ENCODE measurements around the gene KLHL17.

Gene KLHL17

DNA sequence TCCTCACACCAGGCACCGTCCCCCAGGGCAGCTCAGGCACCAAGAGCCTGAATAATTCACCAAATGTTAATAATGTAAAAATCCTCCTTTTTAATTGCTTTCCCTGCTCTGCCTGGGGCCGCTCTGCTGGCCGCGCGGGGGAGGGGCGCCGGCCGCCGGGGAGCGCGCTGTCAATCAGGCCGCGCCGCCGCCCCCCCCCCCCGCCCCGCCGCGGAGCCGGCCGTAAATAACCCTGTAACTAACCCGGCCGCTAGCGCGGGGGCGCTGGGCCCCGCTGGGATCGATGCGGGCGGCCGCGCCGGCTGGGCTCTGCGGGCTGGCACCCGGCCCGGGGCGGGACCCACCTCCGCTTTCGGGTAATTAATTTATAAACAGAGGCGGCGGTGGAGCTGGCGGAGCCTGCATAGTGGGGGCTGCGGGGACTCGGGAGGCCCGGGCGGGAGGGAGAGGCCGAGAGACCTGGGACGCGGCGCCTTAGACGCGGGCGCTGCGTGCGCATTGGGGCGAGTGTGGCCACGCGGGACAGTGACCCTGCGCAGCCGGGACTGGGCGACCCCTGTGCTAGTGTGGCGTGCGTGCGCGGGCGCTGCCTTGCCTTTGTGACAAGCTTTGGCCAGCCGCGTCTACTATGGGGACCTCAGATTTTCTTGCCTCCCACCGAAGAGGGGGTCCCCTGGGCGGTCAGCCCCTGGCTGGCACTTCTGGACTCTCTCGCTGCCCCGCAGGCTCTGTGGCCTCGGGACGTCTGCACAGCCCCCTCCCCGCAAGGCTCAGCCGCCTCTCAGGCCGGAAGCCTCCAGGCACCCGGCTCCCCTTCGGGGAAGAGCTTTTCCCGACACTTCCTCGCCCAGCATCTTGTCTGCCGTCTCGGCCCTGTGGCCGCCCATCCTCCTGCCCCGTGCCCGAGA, 20.0 kb upstream of the KLHL17 start:
- H3K27ac ChIP-seq (ENCODE audit: poor library complexity, severe bottlenecking) = no peak overlapping the region
- H3K27me3 ChIP-seq (ENCODE audit: insufficient read depth, poor library complexity, severe bottlenecking) = peaks cover 50% of the 10 kb centered on the region
- DNase-seq (ENCODE audit: low spot score) = no peak
- peak overlapping the region; percentile 9 for H3K4me3 ChIP-seq (ENCODE audit: severe bottlenecking)
- peak; percentile 8 for TF ChIP-seq CTCF (IDR thresholded peaks at IDR 0.05; ENCODE audit: poor library complexity, severe bottlenecking)
- peaks cover 8% of the 10 kb centered on the region for H3K36me3 ChIP-seq (ENCODE audit: low read depth)
- peaks cover 3% of the 10 kb centered on the region for H3K9me3 ChIP-seq (ENCODE audit: severe bottlenecking)
- H3K4me1 ChIP-seq (ENCODE audit: insufficient read depth, poor library complexity, severe bottlenecking) = no peaks in the 10 kb centered on the region
- ATAC-seq (ENCODE audit: low read depth) = peak; percentile 12; the same call in 1 of the 3 replicates

GRCh38 chr1:941015-941587, 19.3 kb upstream of the KLHL17 start:
- Histone ChIP-seq H3K4me3 (ENCODE audit: severe bottlenecking) (no peak overlapping the region), H3K27ac (ENCODE audit: poor library complexity, severe bottlenecking) (no peak overlapping the region), H3K27me3 (ENCODE audit: insufficient read depth, poor library complexity, severe bottlenecking) (peaks cover 43% of the 10 kb centered on the region), H3K9me3 (ENCODE audit: severe bottlenecking) (peaks cover 3% of the 10 kb centered on the region), H3K36me3 (ENCODE audit: low read depth) (peaks cover 13% of the 10 kb centered on the region), H3K4me1 (ENCODE audit: insufficient read depth, poor library complexity, severe bottlenecking) (no peaks in the 10 kb centered on the region)
- no peak for DNase-seq (ENCODE audit: low spot score)
- ATAC-seq (ENCODE audit: low read depth) = no peak
- TF ChIP-seq CTCF (IDR thresholded peaks at IDR 0.05; ENCODE audit: poor library complexity, severe bottlenecking) = no peak

- H3K36me3 ChIP-seq (ENCODE audit: low read depth) = peaks cover 20% of the 10 kb centered on the region
- peak; percentile 40 for ATAC-seq (ENCODE audit: low read depth)
- DNase-seq (ENCODE audit: low spot score) = no peak
- H3K4me1 ChIP-seq (ENCODE audit: insufficient read depth, poor library complexity, severe bottlenecking) = no peaks in the 10 kb centered on the region
- no peak overlapping the region for H3K27ac ChIP-seq (ENCODE audit: poor library complexity, severe bottlenecking)
- peaks cover 38% of the 10 kb centered on the region for H3K27me3 ChIP-seq (ENCODE audit: insufficient read depth, poor library complexity, severe bottlenecking)
- peak overlapping the region; percentile 24 for H3K4me3 ChIP-seq (ENCODE audit: severe bottlenecking)
- no peak for TF ChIP-seq CTCF (IDR thresholded peaks at IDR 0.05; ENCODE audit: poor library complexity, severe bottlenecking)
- peaks cover 3% of the 10 kb centered on the region for H3K9me3 ChIP-seq (ENCODE audit: severe bottlenecking)
These were observed 18.6 kb upstream of the KLHL17 start for GRCh38 chr1:941588-942383.

- no peaks in the 10 kb centered on the region for H3K4me1 ChIP-seq (ENCODE audit: insufficient read depth, poor library complexity, severe bottlenecking)
- no peak for TF ChIP-seq CTCF (IDR thresholded peaks at IDR 0.05; ENCODE audit: poor library complexity, severe bottlenecking)
- no peak overlapping the region for H3K4me3 ChIP-seq (ENCODE audit: severe bottlenecking)
- peaks cover 3% of the 10 kb centered on the region for H3K9me3 ChIP-seq (ENCODE audit: severe bottlenecking)
- H3K36me3 ChIP-seq (ENCODE audit: low read depth) = peaks cover 26% of the 10 kb centered on the region
- DNase-seq (ENCODE audit: low spot score) (no peak), ATAC-seq (ENCODE audit: low read depth) (peak; percentile 8; the same call in 1 of the 3 replicates)
- peaks cover 36% of the 10 kb centered on the region for H3K27me3 ChIP-seq (ENCODE audit: insufficient read depth, poor library complexity, severe bottlenecking)
- H3K27ac ChIP-seq (ENCODE audit: poor library complexity, severe bottlenecking) = no peak overlapping the region
These were observed 18.0 kb upstream of the KLHL17 start for GRCh38 chr1:942411-942821.

Measured in RWPE2 (cell line).